Cardiac muscle cell (in vitro differentiated cells and primary cell): ENCODE data around the gene IFI16. TPM values are rescaled to one million over a fixed set of nuclear protein-coding genes. Genes with fewer than 3 reads are reported as not detected.

Experiments
- DNase-seq, 2 donors: peaks; one replicate each; pipeline versions ENCODE4 v3.0.0 to v3.0.0-alpha.2; 2010 to 2017; ENCODE audit warnings: low read depth in 1 of 2, low spot score in 1 of 2
- H3K27ac ChIP-seq: fragments of 200-600 bp; sonication (generic); 2 replicates; pipeline ENCODE4 v1.5.1; 2016
- H3K27me3 ChIP-seq: fragments of 200-600 bp; sonication (generic); 2 replicates; pipeline ENCODE4 v1.6.0; 2016; ENCODE audit warnings: control low read depth
- H3K36me3 ChIP-seq: fragments of 200-600 bp; sonication (generic); 2 replicates; pipeline ENCODE4 v1.5.1; 2016; ENCODE audit warnings: control low read depth
- H3K4me1 ChIP-seq: fragments of 200-600 bp; sonication (generic); 2 replicates; pipeline ENCODE4 v1.8.1; 2017; ENCODE audit warnings: low read depth, mild to moderate bottlenecking, mixed run types
- H3K4me3 ChIP-seq: fragments of 200-600 bp; sonication (generic); 2 replicates; pipeline ENCODE4 v1.5.1; 2016; ENCODE audit warnings: mild to moderate bottlenecking
- H3K9me3 ChIP-seq: fragments of 200-600 bp; sonication (generic); 2 replicates; pipeline ENCODE4 v1.5.1; 2017; ENCODE audit warnings: low read depth, mild to moderate bottlenecking, control low read depth
- CTCF ChIP-seq: IDR thresholded peaks from 2 replicates; pipeline ENCODE4 v1.5.1; 2012; ENCODE audit warnings: low read depth, mild to moderate bottlenecking, low read length
- polyA plus RNA-seq: library from polyadenylated mRNA; unstranded; fragments of >200 nt; fragmentation: Nextera tagmentation; extraction: Ambion mirVana; gene quantifications from 2 replicates; pipeline ENCODE4 v1.2.1, GENCODE V29; 2016
- total RNA-seq: library from RNA; depleted of rRNA; stranded (reverse); fragments of >200 nt; gene quantifications from 2 replicates; pipeline ENCODE4 v1.2.3, GENCODE V29; 2016

Gene IFI16
- 8.4 and 10.5 TPM in 2 replicates for total RNA-seq
- polyA plus RNA-seq = 15.0 and 23.0 TPM in 2 replicates

GRCh38 chr1:159009704-159010361, at the start of gene IFI16:
Gene IFI16 (plus strand): TSS chr1:159009907. CDS start chr1:159014681, 4,774 bp downstream.
- Histone ChIP-seq H3K4me3 (no peak within 1 kb of the TSS), H3K36me3 (no peaks in the 10 kb centered on the region), H3K27ac (no peak within 1 kb of the TSS), H3K4me1 (peaks cover 7% of the 10 kb centered on the region), H3K9me3 (no peaks in the 10 kb centered on the region), H3K27me3 (no peaks in the 10 kb centered on the region)
- DNase-seq = peak in 1 of 2 donors; percentile 98
- TF ChIP-seq CTCF = no peak

DNA sequence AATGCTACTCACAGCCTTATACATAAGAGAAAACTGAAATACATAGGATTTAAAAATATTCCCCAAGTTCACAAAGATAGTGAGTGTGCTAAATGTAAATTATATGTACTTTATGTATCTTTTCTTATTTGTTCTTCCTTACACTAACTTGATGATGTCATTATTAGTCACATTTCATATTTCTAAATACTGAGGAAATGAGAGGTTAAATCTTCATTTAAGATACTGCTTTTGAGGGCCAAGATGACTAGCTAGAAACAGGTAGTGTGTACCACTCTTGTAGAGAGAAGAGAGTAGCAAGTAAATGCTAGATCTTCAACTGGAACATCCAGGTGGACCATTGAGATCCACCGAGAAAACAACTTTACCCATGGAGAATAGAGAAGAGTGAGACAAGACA, 48.5 kb upstream of the IFI16 start:
- no peak overlapping the region for H3K4me3 ChIP-seq
- no peak for DNase-seq
- no peaks in the 10 kb centered on the region for H3K27me3 ChIP-seq
- no peaks in the 10 kb centered on the region for H3K9me3 ChIP-seq
- no peaks in the 10 kb centered on the region for H3K4me1 ChIP-seq
- no peak overlapping the region for H3K27ac ChIP-seq
- H3K36me3 ChIP-seq = no peaks in the 10 kb centered on the region
- no peak for TF ChIP-seq CTCF

DNA sequence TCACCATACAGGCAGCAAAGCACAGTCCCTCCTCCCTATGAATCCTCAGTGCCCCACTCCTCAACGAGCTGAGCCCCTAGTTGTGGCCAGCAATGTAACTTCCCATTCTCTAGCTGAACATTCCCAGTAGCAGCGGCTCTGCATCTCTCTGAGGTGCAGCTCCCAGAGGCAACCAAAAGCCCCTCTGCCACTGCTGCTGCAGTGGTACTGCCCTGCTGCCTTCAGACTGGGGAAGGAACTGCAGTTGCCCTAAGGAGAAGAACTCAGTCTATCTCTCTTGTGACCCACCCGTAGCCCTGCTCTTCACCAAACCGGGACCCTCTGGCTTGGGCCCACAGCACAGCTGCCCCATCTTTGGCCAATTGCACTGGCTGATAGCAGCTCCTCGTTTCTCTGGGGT, 46.7 kb upstream of the IFI16 start:
- Histone ChIP-seq H3K4me3 (no peak overlapping the region), H3K27me3 (no peaks in the 10 kb centered on the region), H3K9me3 (no peaks in the 10 kb centered on the region), H3K4me1 (no peaks in the 10 kb centered on the region), H3K27ac (no peak overlapping the region), H3K36me3 (no peaks in the 10 kb centered on the region)
- no peak for DNase-seq
- no peak for TF ChIP-seq CTCF

GRCh38 chr1:158969166-158969565, 40.5 kb upstream of the IFI16 start:
- DNase-seq = no peak
- Histone ChIP-seq H3K4me3 (no peak overlapping the region), H3K27me3 (no peaks in the 10 kb centered on the region), H3K36me3 (no peaks in the 10 kb centered on the region), H3K9me3 (no peaks in the 10 kb centered on the region), H3K4me1 (no peaks in the 10 kb centered on the region), H3K27ac (no peak overlapping the region)
- TF ChIP-seq CTCF = no peak

GRCh38 chr1:158969855-158970254, 39.9 kb upstream of the IFI16 start:
- no peak for TF ChIP-seq CTCF
- Histone ChIP-seq H3K9me3 (no peaks in the 10 kb centered on the region), H3K4me3 (no peak overlapping the region), H3K4me1 (no peaks in the 10 kb centered on the region), H3K27ac (no peak overlapping the region), H3K27me3 (no peaks in the 10 kb centered on the region), H3K36me3 (no peaks in the 10 kb centered on the region)
- DNase-seq = no peak
